Body of pancreas (tissue), 4 donors: ENCODE data around the gene GAK.

Experiments
- CTCF ChIP-seq, 7 experiments: fragments of 450-650 bp in 4 of 7; fragments of 200-600 bp in 3 of 7; sonication (generic) in 3 of 7; IDR thresholded peaks; one replicate each; pipeline ENCODE4 v1.5.1; 2016 to 2019; ENCODE audit warnings: antibody characterized with exemption in 7 of 7
- POLR2A ChIP-seq, 3 donors: fragments of 450-650 bp; IDR thresholded peaks; one replicate each; pipeline ENCODE4 v1.6.1; 2016; ENCODE audit warnings: antibody characterized with exemption in 3 of 3, mild to moderate bottlenecking in 2 of 3

- TF ChIP-seq CTCF (IDR thresholded peaks at IDR 0.05) (no peak), POLR2A (IDR thresholded peaks at IDR 0.05) (no peak)
These were observed 30.4 kb upstream of the GAK start for GRCh38 chr4:962231-963208.
